ENCODE measurements around the gene GID8. TPM values are rescaled to one million over a fixed set of nuclear protein-coding genes. Genes with fewer than 3 reads are reported as not detected.

Gene GID8
- total RNA-seq, 4 donors from 2014 or later, result 16.4 to 48.6 (median 40.0) TPM

GRCh38 chr20:62956387-62957135, 18.6 kb downstream of the GID8 start:
- TF ChIP-seq POLR2A (IDR thresholded peaks at IDR 0.05), result no peak
- TF ChIP-seq CTCF (IDR thresholded peaks at IDR 0.05), result no peak
- Histone ChIP-seq H3K27ac (no peak overlapping the region), H3K27me3 (no peaks in the 10 kb centered on the region), H3K36me3 (no peaks in the 10 kb centered on the region), H3K4me3 (no peak overlapping the region), H3K4me1 (peaks cover 5 to 18% of the 10 kb centered on the region in 2 donors), H3K9me3 (no peaks in the 10 kb centered on the region)
- intact Hi-C loops (cut with DNase I; ENCODE audit: low total_unique reads), result no loop called here
- DNase-seq, result no peak

DNA sequence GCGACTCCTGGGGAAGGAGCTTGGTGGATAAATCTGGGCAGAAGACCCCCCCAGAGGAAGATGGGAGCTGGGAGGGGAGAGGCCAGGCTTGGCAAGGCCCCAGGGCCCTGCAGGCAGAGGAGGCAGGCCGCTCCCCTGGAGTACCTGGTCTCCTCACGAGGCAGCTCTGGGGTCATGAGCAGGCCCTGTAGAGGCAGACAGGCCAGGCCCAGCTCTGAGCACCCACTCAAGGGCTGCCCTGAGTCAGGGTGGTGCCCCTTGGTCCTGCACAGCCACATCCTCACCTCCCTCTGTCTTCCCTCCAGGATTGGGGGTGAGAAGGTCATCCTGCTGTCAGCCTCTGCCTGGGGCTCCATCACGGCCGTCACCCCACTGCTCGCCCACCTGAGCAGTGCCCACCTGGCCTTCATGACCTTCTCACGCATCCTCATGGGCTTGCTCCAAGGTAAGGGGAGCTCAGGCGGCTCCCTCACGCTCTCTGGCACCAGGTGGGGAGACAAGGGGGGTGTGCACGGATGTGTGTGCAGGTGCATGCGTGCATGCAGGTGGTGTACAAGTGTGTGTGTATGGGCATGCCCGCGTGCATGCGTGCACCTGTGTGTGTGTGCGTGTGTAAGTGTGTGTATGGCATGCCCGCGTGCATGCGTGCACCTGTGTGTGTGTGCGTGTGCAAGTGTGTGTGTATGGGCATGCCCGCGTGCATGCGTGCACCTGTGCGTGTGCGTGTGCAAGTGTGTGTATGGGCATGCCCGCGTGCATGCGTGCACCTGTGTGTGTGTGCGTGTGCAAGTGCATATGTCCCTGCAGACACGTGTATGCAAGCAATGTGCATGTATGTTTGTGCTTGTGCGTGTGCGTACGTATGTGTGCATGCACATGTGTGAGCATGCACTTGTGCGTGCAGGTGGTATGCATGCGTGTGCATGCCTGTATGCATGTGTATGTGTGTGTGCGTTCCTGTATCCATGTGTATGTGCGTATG, 19.5 kb downstream of the GID8 start:
- DNase-seq, result no peak
- H3K4me1 ChIP-seq, result peaks cover 5 to 16% of the 10 kb centered on the region in 2 donors
- intact Hi-C loops (cut with DNase I; ENCODE audit: low total_unique reads), result no loop called here
- no peak overlapping the region for H3K27ac ChIP-seq
- H3K9me3 ChIP-seq, result no peaks in the 10 kb centered on the region
- H3K36me3 ChIP-seq, result no peaks in the 10 kb centered on the region
- TF ChIP-seq POLR2A (IDR thresholded peaks at IDR 0.05) (no peak), CTCF (IDR thresholded peaks at IDR 0.05) (no peak)
- no peaks in the 10 kb centered on the region for H3K27me3 ChIP-seq
- no peak overlapping the region for H3K4me3 ChIP-seq

DNA sequence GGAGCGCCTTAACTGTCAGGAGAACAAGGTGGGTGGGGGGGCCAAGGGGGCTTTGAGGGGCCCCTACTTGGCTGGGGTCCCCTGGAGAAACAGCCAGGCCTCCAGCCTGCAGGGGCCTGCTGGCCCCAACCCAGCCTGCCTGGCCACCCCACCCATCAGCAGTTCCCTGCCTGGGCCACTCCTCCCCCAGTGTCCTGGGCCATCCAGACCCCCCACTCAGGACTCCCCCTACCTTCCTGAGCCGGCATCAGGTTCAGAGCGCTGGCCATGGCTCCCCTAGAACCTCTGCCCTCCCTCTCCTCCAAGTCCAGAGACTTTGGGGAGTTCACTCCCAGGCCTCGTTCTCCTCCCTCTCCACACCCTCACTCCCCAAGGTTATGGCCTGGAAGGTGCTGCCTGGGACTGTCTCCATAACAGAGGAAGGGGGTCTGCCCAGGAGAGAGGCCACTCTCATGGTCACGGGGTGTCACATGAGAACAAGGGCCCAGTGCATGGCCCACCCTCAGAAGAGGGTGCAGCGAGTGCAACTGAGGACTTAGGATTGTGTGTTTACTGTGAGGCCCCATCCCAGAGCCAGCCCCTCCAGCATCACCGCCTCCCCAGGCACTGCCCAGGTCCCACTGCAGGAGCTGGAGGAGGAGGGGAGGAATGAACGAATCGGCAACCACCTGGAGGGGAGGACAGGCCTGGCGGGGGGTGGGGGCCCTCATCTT, 20.6 kb downstream of the GID8 start:
- Histone ChIP-seq H3K9me3 (no peaks in the 10 kb centered on the region), H3K36me3 (no peaks in the 10 kb centered on the region), H3K27ac (no peak overlapping the region), H3K4me1 (peaks cover 0 to 7% of the 10 kb centered on the region in 2 donors), H3K27me3 (no peaks in the 10 kb centered on the region), H3K4me3 (no peak overlapping the region)
- intact Hi-C loops (cut with DNase I; ENCODE audit: low total_unique reads), result no loop called here
- no peak for DNase-seq
- TF ChIP-seq CTCF (IDR thresholded peaks at IDR 0.05) (no peak), POLR2A (IDR thresholded peaks at IDR 0.05) (no peak)

DNA sequence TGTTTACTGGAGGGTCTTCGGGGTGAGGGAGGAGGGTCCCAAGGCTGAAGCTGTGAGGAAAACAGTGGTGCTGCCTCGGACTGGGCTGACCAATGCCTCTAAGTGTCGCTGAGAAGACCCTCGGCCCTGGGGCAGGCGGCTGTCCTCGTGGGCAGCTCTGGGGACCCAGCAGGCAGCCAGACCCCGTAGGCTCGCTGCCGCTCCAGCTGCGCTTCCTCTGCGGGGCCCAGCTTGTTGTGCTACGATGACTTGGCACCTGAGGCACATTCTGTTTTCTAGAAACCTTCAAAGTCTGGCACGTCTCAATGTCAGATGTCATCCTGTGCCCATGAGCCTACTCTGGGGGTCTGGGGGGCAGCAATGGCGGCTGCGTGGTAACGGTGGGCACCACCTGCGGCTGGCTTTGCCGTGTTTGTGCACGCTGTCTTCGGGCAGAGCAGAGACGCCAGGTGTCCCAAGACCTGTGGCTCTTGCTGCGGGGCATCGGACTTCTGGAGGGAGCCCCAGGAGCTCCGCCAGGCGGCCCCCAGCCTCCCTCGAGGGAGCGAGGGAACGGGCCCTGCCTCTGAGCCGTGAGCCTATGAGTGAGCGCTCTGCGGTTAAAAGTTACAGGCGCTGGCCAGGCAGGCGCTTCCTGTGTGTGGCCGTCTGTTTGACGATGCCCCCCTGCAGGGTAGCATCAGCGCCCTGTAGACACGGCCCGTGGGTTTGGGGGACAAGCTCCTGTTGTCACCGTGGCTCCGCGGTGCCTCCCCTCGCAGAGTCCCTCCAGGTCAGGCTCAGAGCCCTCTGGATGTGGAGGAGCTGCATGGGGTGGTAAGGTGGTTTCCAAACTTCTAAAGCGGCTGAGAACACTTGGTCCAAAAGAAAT, 21.4 kb downstream of the GID8 start:
- no peaks in the 10 kb centered on the region for H3K36me3 ChIP-seq
- TF ChIP-seq POLR2A (IDR thresholded peaks at IDR 0.05) (no peak), CTCF (IDR thresholded peaks at IDR 0.05) (no peak)
- intact Hi-C loops (cut with DNase I; ENCODE audit: low total_unique reads), result no loop called here
- H3K9me3 ChIP-seq, result no peaks in the 10 kb centered on the region
- no peaks in the 10 kb centered on the region for H3K27me3 ChIP-seq
- no peak overlapping the region for H3K27ac ChIP-seq
- DNase-seq, result no peak
- H3K4me1 ChIP-seq, result peaks cover 0 to 4% of the 10 kb centered on the region in 2 donors
- H3K4me3 ChIP-seq, result no peak overlapping the region

Data from uterus (tissue), 4 donors.